Naive B cell (primary cell): ENCODE measurements around the gene SPATA16. TPM values are rescaled to one million over a fixed set of nuclear protein-coding genes. Genes with fewer than 3 reads are reported as not detected.

Source experiments
- ATAC-seq, 2 donors: fragments of 150-1000 bp; cut with Tn5 transposase; 2 replicates each; pipeline ENCODE4 v1.10.0; 2021; ENCODE audit warnings: low read depth in 2 of 2, mild to moderate bottlenecking in 2 of 2, moderate library complexity in 2 of 2
- DNase-seq: peaks from one replicate; pipeline ENCODE4 v3.0.0; 2022
- H3K27ac Mint-ChIP-seq, 6 donors: one replicate each; pipeline ENCODE4 v1.8.0; 2020 to 2022; ENCODE audit warnings: mild to moderate bottlenecking in 6 of 6, mixed read lengths in 6 of 6, moderate library complexity in 5 of 6, inconsistent platforms in 2 of 6
- H3K27me3 Mint-ChIP-seq, 3 donors: one replicate each; pipeline ENCODE4 v1.8.0; 2021 to 2022; ENCODE audit warnings: mixed read lengths in 3 of 3, mild to moderate bottlenecking in 1 of 3
- H3K36me3 Mint-ChIP-seq, 2 donors: one replicate each; pipeline ENCODE4 v1.8.0; 2020 to 2022; ENCODE audit warnings: mixed read lengths in 2 of 2, inconsistent platforms in 1 of 2, mild to moderate bottlenecking in 1 of 2
- H3K4me1 Mint-ChIP-seq, 3 donors: one replicate each; pipeline ENCODE4 v1.8.0; 2020 to 2022; ENCODE audit warnings: mixed read lengths in 3 of 3, inconsistent platforms in 1 of 3, mild to moderate bottlenecking in 1 of 3, moderate library complexity in 1 of 3
- H3K4me3 Mint-ChIP-seq, 8 donors: one replicate each; pipeline ENCODE4 v1.8.0; 2020 to 2022; ENCODE audit warnings: mild to moderate bottlenecking in 8 of 8, mixed read lengths in 8 of 8, moderate library complexity in 8 of 8, inconsistent platforms in 2 of 8
- H3K9me3 Mint-ChIP-seq, 7 donors: one replicate each; pipeline ENCODE4 v1.8.0; 2020 to 2022; ENCODE audit warnings: mixed read lengths in 7 of 7, mild to moderate bottlenecking in 5 of 7, inconsistent platforms in 2 of 7, moderate library complexity in 1 of 7
- polyA plus RNA-seq, 6 donors: library from polyadenylated mRNA; unstranded; fragments of 300-500 nt; fragmentation: Illumina TruSeq; gene quantifications; one replicate each; pipeline ENCODE4 v1.2.3, GENCODE V29; 2021; ENCODE audit warnings: low read depth in 6 of 6

Gene SPATA16
- polyA plus RNA-seq, 6 donors from 2014 or later: not detected

DNA sequence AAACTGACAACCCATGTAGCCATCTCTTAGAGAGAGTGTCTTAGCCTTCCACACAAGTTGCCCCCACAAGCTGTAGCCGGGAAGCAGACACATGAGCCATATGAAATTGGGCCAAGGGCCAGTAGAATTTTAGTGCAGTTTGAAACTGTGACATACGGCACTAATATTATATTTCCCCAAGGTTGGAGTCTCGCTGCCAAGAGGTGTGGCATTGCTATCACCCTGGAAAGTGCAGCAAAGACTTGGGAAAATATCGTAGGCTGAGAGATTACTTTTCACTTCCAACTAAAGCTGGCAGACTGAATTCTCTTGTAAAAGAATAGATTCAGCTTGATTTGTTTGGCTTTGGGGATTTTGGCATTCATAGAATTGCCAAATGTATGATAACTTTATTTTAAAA, 301.4 kb downstream of the SPATA16 start:
- Mint-ChIP-seq H3K27me3 (peaks cover 6 to 18% (median 8%) of the 10 kb centered on the region in 3 donors), H3K9me3 (no peaks in the 10 kb centered on the region), H3K36me3 (no peaks in the 10 kb centered on the region), H3K27ac (no peak overlapping the region), H3K4me1 (no peaks in the 10 kb centered on the region), H3K4me3 (no peak overlapping the region)
- DNase-seq (no peak), ATAC-seq (no peak)
